Measurements from ENCODE around the gene WASF3.

GRCh38 chr13:26589226-26589625 is 31.7 kb downstream of the WASF3 start:
- TF ChIP-seq CTCF (conservative IDR thresholded peaks at IDR 0.05 in 1 of 2, IDR thresholded peaks at IDR 0.05 in 1 of 2; ENCODE audit: extremely low read depth in 1 of 2, insufficient read depth in 1 of 2, low read depth in 1 of 2, low read length in 2 of 2) (no peak), EZH2 (IDR thresholded peaks at IDR 0.05; ENCODE audit: borderline replicate concordance, low read length) (no peak)

Measured in mammary epithelial cell (primary cell).